ENCODE results near the gene PCDHB8. TPM values are rescaled to one million over a fixed set of nuclear protein-coding genes. Genes with fewer than 3 reads are reported as not detected.
"Not testable (repeated sequence)": the region's sequence is repeated elsewhere in the genome, so short reads cannot be mapped to it uniquely, and the experiment has no call there.

PCDHB8 gene
- total RNA-seq, 1 donor = under 0.01 TPM

- no peak for DNase-seq (ENCODE audit: low read depth)
- H3K4me3 ChIP-seq (ENCODE audit: low read depth, low read length) = no peak within 1 kb of the TSS
- TF ChIP-seq CTCF (IDR thresholded peaks at IDR 0.05; ENCODE audit: insufficient read depth, low read depth, low read length) = no peak
These were observed 22.0 kb downstream of the PCDHB8 start, which contains the start of gene PCDHB11 for GRCh38 chr5:141199359-141200235. PCDHB11 (plus strand) TSS chr5:141199627; CDS start chr5:141199775, 148 bp downstream.

GRCh38 chr5:141201126-141201525 is 23.5 kb downstream of the PCDHB8 start:
- not testable (repeated sequence) for DNase-seq (ENCODE audit: low read depth); H3K4me3 ChIP-seq (ENCODE audit: low read depth, low read length)

- H3K4me3 ChIP-seq (ENCODE audit: low read depth, low read length); DNase-seq (ENCODE audit: low read depth): not testable (repeated sequence)
These were observed 24.1 kb downstream of the PCDHB8 start for GRCh38 chr5:141201646-141202045.

GRCh38 chr5:141208478-141208877 is 30.9 kb downstream of the PCDHB8 start, which contains the start of gene PCDHB12:
PCDHB12 (plus strand) TSS chr5:141208719; CDS start chr5:141208908, 189 bp downstream.
- DNase-seq (ENCODE audit: low read depth) = no peak
- H3K4me3 ChIP-seq (ENCODE audit: low read depth, low read length) = no peak within 1 kb of the TSS
- TF ChIP-seq CTCF (IDR thresholded peaks at IDR 0.05; ENCODE audit: insufficient read depth, low read depth, low read length) = no peak

DNA sequence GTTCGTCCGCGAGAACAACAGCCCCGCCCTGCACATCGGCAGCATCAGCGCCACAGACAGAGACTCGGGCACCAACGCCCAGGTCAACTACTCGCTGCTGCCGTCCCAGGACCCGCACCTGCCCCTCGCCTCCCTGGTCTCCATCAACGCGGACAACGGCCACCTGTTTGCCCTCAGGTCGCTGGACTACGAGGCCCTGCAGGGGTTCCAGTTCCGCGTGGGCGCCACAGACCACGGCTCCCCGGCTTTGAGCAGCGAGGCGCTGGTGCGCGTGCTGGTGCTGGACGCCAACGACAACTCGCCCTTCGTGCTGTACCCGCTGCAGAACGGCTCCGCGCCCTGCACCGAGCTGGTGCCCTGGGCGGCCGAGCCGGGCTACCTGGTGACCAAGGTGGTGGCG is 32.7 kb downstream of the PCDHB8 start:
- not testable (repeated sequence) for DNase-seq (ENCODE audit: low read depth); H3K4me3 ChIP-seq (ENCODE audit: low read depth, low read length)

DNA sequence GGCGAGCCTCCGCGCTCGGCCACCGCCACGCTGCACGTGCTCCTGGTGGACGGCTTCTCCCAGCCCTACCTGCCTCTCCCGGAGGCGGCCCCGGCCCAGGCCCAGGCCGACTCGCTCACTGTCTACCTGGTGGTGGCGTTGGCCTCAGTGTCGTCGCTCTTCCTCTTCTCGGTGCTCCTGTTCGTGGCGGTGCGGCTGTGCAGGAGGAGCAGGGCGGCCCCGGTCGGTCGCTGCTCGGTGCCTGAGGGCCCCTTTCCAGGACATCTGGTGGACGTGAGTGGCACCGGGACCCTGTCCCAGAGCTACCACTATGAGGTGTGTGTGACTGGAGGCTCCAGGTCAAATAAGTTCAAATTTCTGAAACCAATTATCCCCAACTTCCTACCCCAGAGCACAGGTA is 33.3 kb downstream of the PCDHB8 start:
- not testable (repeated sequence) for H3K4me3 ChIP-seq (ENCODE audit: low read depth, low read length); DNase-seq (ENCODE audit: low read depth)

DNA sequence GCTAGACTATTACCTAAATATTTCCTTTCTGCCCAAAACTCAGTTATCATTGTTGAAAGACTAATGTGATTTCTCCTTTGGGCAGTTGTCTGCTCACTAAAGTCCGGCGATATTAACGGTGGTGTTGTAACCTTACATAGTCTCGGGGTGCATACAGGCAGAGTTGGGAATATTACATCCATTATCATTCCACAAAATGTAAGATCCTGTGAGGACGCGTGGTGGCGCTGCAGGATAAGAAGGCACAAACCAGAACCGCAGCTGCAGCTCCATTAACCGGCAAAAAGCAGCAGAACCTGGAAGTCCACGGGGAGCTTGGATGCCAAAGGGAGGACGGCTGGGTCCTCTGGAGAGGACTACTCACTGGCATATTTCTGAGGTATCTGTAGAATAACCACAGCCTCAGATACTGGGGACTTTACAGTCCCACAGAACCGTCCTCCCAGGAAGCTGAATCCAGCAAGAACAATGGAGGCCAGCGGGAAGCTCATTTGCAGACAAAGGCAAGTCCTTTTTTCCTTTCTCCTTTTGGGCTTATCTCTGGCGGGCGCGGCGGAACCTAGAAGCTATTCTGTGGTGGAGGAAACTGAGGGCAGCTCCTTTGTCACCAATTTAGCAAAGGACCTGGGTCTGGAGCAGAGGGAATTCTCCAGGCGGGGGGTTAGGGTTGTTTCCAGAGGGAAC is 36.2 kb downstream of the PCDHB8 start, which contains the start of gene PCDHB13:
Gene PCDHB13 (plus strand): TSS at position 264 of the 684 bp plus-strand sequence. CDS start 205 bp downstream, at position 469.
- peak; percentile 16 for DNase-seq (ENCODE audit: low read depth)
- peak; percentile 17 for TF ChIP-seq CTCF (IDR thresholded peaks at IDR 0.05; ENCODE audit: insufficient read depth, low read depth, low read length)
- H3K4me3 ChIP-seq (ENCODE audit: low read depth, low read length) = not testable (repeated sequence)

DNA sequence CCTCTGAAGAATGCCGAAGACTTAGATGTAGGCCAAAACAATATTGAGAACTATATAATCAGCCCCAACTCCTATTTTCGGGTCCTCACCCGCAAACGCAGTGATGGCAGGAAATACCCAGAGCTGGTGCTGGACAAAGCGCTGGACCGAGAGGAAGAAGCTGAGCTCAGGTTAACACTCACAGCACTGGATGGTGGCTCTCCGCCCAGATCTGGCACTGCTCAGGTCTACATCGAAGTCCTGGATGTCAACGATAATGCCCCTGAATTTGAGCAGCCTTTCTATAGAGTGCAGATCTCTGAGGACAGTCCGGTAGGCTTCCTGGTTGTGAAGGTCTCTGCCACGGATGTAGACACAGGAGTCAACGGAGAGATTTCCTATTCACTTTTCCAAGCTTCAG is 37.0 kb downstream of the PCDHB8 start:
- DNase-seq (ENCODE audit: low read depth); H3K4me3 ChIP-seq (ENCODE audit: low read depth, low read length): not testable (repeated sequence)

DNA sequence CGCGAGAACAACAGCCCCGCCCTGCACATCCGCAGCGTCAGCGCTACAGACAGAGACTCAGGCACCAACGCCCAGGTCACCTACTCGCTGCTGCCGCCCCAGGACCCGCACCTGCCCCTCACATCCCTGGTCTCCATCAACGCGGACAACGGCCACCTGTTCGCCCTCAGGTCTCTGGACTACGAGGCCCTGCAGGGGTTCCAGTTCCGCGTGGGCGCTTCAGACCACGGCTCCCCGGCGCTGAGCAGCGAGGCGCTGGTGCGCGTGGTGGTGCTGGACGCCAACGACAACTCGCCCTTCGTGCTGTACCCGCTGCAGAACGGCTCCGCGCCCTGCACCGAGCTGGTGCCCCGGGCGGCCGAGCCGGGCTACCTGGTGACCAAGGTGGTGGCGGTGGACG is 37.9 kb downstream of the PCDHB8 start:
- not testable (repeated sequence) for DNase-seq (ENCODE audit: low read depth); H3K4me3 ChIP-seq (ENCODE audit: low read depth, low read length)

GRCh38 chr5:141216035-141216434 is 38.4 kb downstream of the PCDHB8 start:
- not testable (repeated sequence) for DNase-seq (ENCODE audit: low read depth); H3K4me3 ChIP-seq (ENCODE audit: low read depth, low read length)
